ENCODE data around the gene WDR1. TPM values are rescaled to one million over a fixed set of nuclear protein-coding genes. Genes with fewer than 3 reads are reported as not detected.

The WDR1 gene
- total RNA-seq, 2 experiments from 2014 or later, result 397 to 413 TPM

- ChIA-PET POLR2A (no interaction called here), CTCF (no interaction called here)
These were observed 81.9 kb downstream of the WDR1 start for GRCh38 chr4:10034612-10035104.

GRCh38 chr4:10034136-10034535, 82.5 kb downstream of the WDR1 start:
- POLR2A ChIA-PET, result no interaction called here
- CTCF ChIA-PET, result no interaction called here

- ChIA-PET POLR2A (interaction anchor here (0.5 kb wide), 1 partner anchor 39 kb away, joined by 3 read pairs; no protein-coding TSS in a partner anchor), CTCF (no interaction called here)
These were observed 83.3 kb downstream of the WDR1 start for GRCh38 chr4:10033191-10033881.

GRCh38 chr4:10032625-10033024, 84.0 kb downstream of the WDR1 start:
- POLR2A ChIA-PET, result no interaction called here
- CTCF ChIA-PET, result no interaction called here

GRCh38 chr4:10031668-10032590, 84.7 kb downstream of the WDR1 start:
- ChIA-PET POLR2A (no interaction called here), CTCF (interaction anchor here (0.9 kb wide), 1 partner anchor 13 kb away, joined by 3 read pairs; no protein-coding TSS in a partner anchor)

GRCh38 chr4:10030972-10031667, 85.5 kb downstream of the WDR1 start:
- ChIA-PET CTCF (interaction anchor here (0.9 kb wide), 1 partner anchor 12 kb away, joined by 3 read pairs; no protein-coding TSS in a partner anchor), POLR2A (no interaction called here)

GRCh38 chr4:10029403-10029802, 87.2 kb downstream of the WDR1 start:
- ChIA-PET POLR2A (no interaction called here), CTCF (interaction anchor here (1.1 kb wide), 1 partner anchor 9 kb away, joined by 3 read pairs; no protein-coding TSS in a partner anchor)

GRCh38 chr4:10028910-10029309, 87.7 kb downstream of the WDR1 start:
- CTCF ChIA-PET, result no interaction called here
- POLR2A ChIA-PET, result no interaction called here

- CTCF ChIA-PET, result no interaction called here
- POLR2A ChIA-PET, result no interaction called here
These were observed 90.1 kb downstream of the WDR1 start for GRCh38 chr4:10026485-10026884.

- ChIA-PET CTCF (no interaction called here), POLR2A (no interaction called here)
These were observed 91.3 kb downstream of the WDR1 start for GRCh38 chr4:10025230-10025806.

Other genes starting within 250 kb of the WDR1 start
- 1 to 10 TPM; 1.4 to 1.6 TPM for gene SLC2A9, start 95.3 kb downstream of the WDR1 start, total RNA-seq

Data from activated CD8-positive, alpha-beta memory T cell treated with anti-CD3 and anti-CD28 coated beads for 36 hours (primary cell).